CD14-positive monocyte (primary cell): ENCODE measurements around the gene DIS3L2. TPM values are rescaled to one million over a fixed set of nuclear protein-coding genes. Genes with fewer than 3 reads are reported as not detected.
"Not testable (repeated sequence)": the region's sequence is repeated elsewhere in the genome, so short reads cannot be mapped to it uniquely, and the experiment has no call there.

Source experiments
- DNase-seq, 3 donors: peaks; one replicate each; pipeline ENCODE4 v3.0.0-alpha.2; 2011 to 2022
- H2AFZ ChIP-seq: 2 replicates; pipeline ENCODE4 v1.6.0; 2012; ENCODE audit warnings: mild to moderate bottlenecking, low read depth, low read length, inconsistent platforms; ENCODE audit not compliant: insufficient read depth, poor library complexity, severe bottlenecking
- H3K27ac ChIP-seq, 2 donors: 1 replicate in 1 of 2; 2 replicates in 1 of 2; pipeline ENCODE4 v1.5.1; 2012 to 2013; ENCODE audit warnings: low read length in 2 of 2, control low read depth in 1 of 2, inconsistent platforms in 1 of 2, low read depth in 1 of 2, mild to moderate bottlenecking in 1 of 2
- H3K27me3 ChIP-seq, 2 donors: one replicate each; pipeline versions ENCODE4 v1.6.0 to v1.6.1; 2011 to 2013; ENCODE audit warnings: low read length in 2 of 2; ENCODE audit not compliant: control insufficient read depth in 2 of 2, insufficient read depth in 2 of 2
- H3K36me3 ChIP-seq, 2 donors: replicated peaks in 1 of 2; 1 replicate in 1 of 2; 2 replicates in 1 of 2; pipeline versions ENCODE4 v1.5.1 to v1.6.1; 2012 to 2013; ENCODE audit warnings: low read length in 2 of 2, control low read depth in 1 of 2, inconsistent platforms in 1 of 2, mild to moderate bottlenecking in 1 of 2; ENCODE audit not compliant: insufficient read depth in 2 of 2, control insufficient read depth in 1 of 2
- H3K4me1 ChIP-seq, 2 donors: 1 replicate in 1 of 2; 2 replicates in 1 of 2; pipeline versions ENCODE4 v1.5.1 to v1.6.1; 2012 to 2013; ENCODE audit warnings: low read length in 2 of 2, control low read depth in 1 of 2, inconsistent platforms in 1 of 2, mild to moderate bottlenecking in 1 of 2, moderate library complexity in 1 of 2; ENCODE audit not compliant: insufficient read depth in 2 of 2, control insufficient read depth in 1 of 2
- H3K4me2 ChIP-seq: replicated peaks from 2 replicates; pipeline ENCODE3; 2012; ENCODE audit warnings: low read length, moderate library complexity, mild to moderate bottlenecking; ENCODE audit not compliant: poor library complexity, severe bottlenecking; ENCODE audit errors: extremely low read depth
- H3K4me3 ChIP-seq, 3 experiments: fragments of 200-600 bp in 1 of 3; sonication (generic) in 1 of 3; replicated peaks in 1 of 3; 1 replicate in 2 of 3; 2 replicates in 1 of 3; pipeline ENCODE4 v1.5.1; 2011 to 2013; ENCODE audit warnings: low read length in 3 of 3, mild to moderate bottlenecking in 3 of 3, control low read depth in 2 of 3, low read depth in 2 of 3, inconsistent platforms in 1 of 3, moderate library complexity in 1 of 3
- H3K79me2 ChIP-seq: 2 replicates; pipeline ENCODE4 v1.6.0; 2012; ENCODE audit warnings: mild to moderate bottlenecking, control low read depth, inconsistent platforms, low read length, moderate library complexity; ENCODE audit not compliant: insufficient read depth
- H3K9ac ChIP-seq: 2 replicates; pipeline ENCODE4 v1.6.0; 2017; ENCODE audit warnings: low read length, mild to moderate bottlenecking; ENCODE audit not compliant: insufficient read depth, poor library complexity, severe bottlenecking
- H3K9me3 ChIP-seq, 2 donors: replicated peaks in 1 of 2; 1 replicate in 1 of 2; 2 replicates in 1 of 2; pipeline versions ENCODE4 v1.5.1 to v1.6.1; 2012 to 2013; ENCODE audit warnings: low read length in 2 of 2, control low read depth in 1 of 2; ENCODE audit not compliant: control insufficient read depth in 1 of 2, insufficient read depth in 1 of 2
- H4K20me1 ChIP-seq: 2 replicates; pipeline ENCODE4 v1.6.0; 2012; ENCODE audit warnings: mild to moderate bottlenecking, low read length, control low read depth, moderate library complexity; ENCODE audit not compliant: insufficient read depth
- H3K27ac Mint-ChIP-seq, 7 donors: one replicate each; pipeline ENCODE4 v1.8.0; 2020; ENCODE audit warnings: mild to moderate bottlenecking in 7 of 7, mixed read lengths in 7 of 7, moderate library complexity in 6 of 7, inconsistent platforms in 2 of 7
- H3K27me3 Mint-ChIP-seq, 3 donors: one replicate each; pipeline ENCODE4 v1.8.0; 2021 to 2022; ENCODE audit warnings: low read depth in 3 of 3, mild to moderate bottlenecking in 3 of 3, mixed read lengths in 3 of 3, moderate library complexity in 3 of 3, inconsistent platforms in 1 of 3
- H3K36me3 Mint-ChIP-seq, 2 donors: one replicate each; pipeline ENCODE4 v1.8.0; 2020; ENCODE audit warnings: mixed read lengths in 2 of 2, inconsistent platforms in 1 of 2, mild to moderate bottlenecking in 1 of 2
- H3K4me1 Mint-ChIP-seq: one replicate; pipeline ENCODE4 v1.8.0; 2020; ENCODE audit warnings: mild to moderate bottlenecking, mixed read lengths
- H3K4me3 Mint-ChIP-seq, 2 donors: one replicate each; pipeline ENCODE4 v1.8.0; 2020; ENCODE audit warnings: mild to moderate bottlenecking in 2 of 2, mixed read lengths in 2 of 2, moderate library complexity in 1 of 2
- H3K9me3 Mint-ChIP-seq, 7 donors: one replicate each; pipeline ENCODE4 v1.8.0; 2020 to 2022; ENCODE audit warnings: mixed read lengths in 7 of 7, mild to moderate bottlenecking in 6 of 7, moderate library complexity in 6 of 7, inconsistent platforms in 2 of 7
- WGBS: methylation state at CpG from one replicate; pipeline ENCODE4 v1.1.5; 2013; ENCODE audit warnings: missing lambda C conversion rate; ENCODE audit not compliant: insufficient coverage; 5-methylcytosine and 5-hydroxymethylcytosine counted together
- intact Hi-C, 2 donors: fragments of 100-400 bp; cut with micrococcal nuclease; formaldehyde crosslinking; loops; one replicate each; pipeline versions ENCODE4 v1.15.0 to v1.15.1; 2023
- polyA plus RNA-seq, 3 donors: library from polyadenylated mRNA; depleted of rRNA in 1 of 3; unstranded in 2 of 3; stranded (reverse) in 1 of 3; fragments of 300-500 nt in 2 of 3; fragments of >200 nt in 1 of 3; fragmentation: Illumina TruSeq in 2 of 3; gene quantifications; 1 replicate in 2 of 3; 2 replicates in 1 of 3; pipeline ENCODE4 v1.2.3, GENCODE V29; 2012 to 2021
- TF ChIP-seq, protein P1 (sequence below): fragments of 200-600 bp; IDR thresholded peaks from one replicate; pipeline ENCODE4 v1.8.0; 2022; ENCODE audit warnings: antibody characterized with exemption, mild to moderate bottlenecking

The DIS3L2 gene
- polyA plus RNA-seq, 3 donors = 6.0 to 21.7 (median 6.4) TPM

DNA sequence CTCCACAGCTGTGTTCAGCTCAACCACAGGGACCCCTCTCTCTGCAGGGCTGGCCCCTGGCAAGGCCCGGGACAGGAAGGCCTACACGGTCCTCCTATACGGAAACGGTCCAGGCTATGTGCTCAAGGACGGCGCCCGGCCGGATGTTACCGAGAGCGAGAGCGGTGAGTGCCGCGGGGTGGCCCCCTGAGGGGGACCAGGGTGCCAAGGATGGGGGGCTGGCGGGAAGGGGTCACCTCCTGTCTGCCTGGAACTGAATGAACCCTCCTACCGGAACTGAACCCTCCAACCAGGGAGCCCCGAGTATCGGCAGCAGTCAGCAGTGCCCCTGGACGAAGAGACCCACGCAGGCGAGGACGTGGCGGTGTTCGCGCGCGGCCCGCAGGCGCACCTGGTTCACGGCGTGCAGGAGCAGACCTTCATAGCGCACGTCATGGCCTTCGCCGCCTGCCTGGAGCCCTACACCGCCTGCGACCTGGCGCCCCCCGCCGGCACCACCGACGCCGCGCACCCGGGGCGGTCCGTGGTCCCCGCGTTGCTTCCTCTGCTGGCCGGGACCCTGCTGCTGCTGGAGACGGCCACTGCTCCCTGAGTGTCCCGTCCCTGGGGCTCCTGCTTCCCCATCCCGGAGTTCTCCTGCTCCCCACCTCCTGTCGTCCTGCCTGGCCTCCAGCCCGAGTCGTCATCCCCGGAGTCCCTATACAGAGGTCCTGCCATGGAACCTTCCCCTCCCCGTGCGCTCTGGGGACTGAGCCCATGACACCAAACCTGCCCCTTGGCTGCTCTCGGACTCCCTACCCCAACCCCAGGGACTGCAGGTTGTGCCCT, 419.9 kb downstream of the DIS3L2 start:
- H3K4me3 ChIP-seq, H3K4me1 ChIP-seq, H3K9ac ChIP-seq, H3K36me3 ChIP-seq, DNase-seq, H3K9me3 ChIP-seq, H3K36me3 Mint-ChIP-seq, intact Hi-C loops, H3K27ac ChIP-seq, H4K20me1 ChIP-seq, H3K4me1 Mint-ChIP-seq, H3K4me2 ChIP-seq, H2AFZ ChIP-seq, H3K27ac Mint-ChIP-seq, H3K79me2 ChIP-seq: not testable (repeated sequence)
- Mint-ChIP-seq H3K27me3 (peaks cover 23 to 49% (median 25%) of the 10 kb centered on the region in 3 donors), H3K9me3 (peaks cover 2 to 11% (median 7%) of the 10 kb centered on the region in 7 donors), H3K4me3 (peak overlapping the region; percentile 27 to 63)
- 22% methylated on average over 36 of the region's 59 CpGs for WGBS
- H3K27me3 ChIP-seq = peaks cover 4 to 17% of the 10 kb centered on the region in 2 donors

DNA sequence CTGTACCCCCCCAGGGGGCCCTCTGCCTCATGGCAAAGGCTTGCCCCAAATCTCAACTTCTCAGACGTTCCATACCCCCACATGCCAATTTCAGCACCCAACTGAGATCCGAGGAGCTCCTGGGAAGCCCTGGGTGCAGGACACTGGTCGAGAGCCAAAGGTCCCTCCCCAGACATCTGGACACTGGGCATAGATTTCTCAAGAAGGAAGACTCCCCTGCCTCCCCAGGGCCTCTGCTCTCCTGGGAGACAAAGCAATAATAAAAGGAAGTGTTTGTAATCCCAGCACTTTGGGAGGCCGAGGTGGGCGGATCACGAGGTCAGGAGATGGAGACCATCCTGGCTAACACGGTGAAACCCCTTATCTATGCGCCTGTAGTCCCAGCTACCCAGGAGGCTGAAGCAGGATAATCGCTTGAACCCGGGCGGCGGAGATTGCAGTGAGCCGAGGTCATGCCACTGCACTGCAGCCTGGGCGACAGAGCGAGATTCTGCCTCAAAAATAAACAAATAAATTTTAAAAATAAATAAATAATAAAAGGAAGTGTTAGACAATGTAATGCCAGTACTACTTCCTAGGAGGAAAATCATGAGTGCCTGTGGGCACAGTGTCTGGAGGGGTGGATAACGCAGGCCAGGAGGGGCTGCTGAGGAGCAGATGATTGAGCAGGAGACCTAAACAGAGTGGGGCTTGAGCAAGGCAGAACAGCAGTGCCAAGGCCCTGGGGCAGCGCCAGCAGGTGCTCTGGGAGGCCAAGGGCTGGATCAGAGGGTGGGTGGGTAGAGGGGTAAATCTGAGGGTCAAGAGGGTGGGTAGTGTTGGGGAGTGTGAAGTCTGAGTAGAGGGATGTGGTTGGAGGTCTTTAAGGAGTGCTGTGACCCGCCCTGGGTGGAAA, 421.1 kb downstream of the DIS3L2 start:
- no peak overlapping the region for H3K4me2 ChIP-seq
- 82% methylated on average over 9 of the region's 18 CpGs for WGBS
- Mint-ChIP-seq H3K4me3 (peak overlapping the region in 1 of 2 donors; percentile 31), H3K27me3 (peaks cover 27 to 52% (median 31%) of the 10 kb centered on the region in 3 donors), H3K9me3 (peaks cover 6 to 20% (median 14%) of the 10 kb centered on the region in 7 donors), H3K4me1 (peaks cover 2% of the 10 kb centered on the region), H3K27ac (no peak overlapping the region), H3K36me3 (no peaks in the 10 kb centered on the region)
- H3K27ac ChIP-seq = no peak overlapping the region
- intact Hi-C loops = no loop called here
- H2AFZ ChIP-seq = no peak overlapping the region
- H3K9ac ChIP-seq = no peak overlapping the region
- no peak overlapping the region for H3K4me3 ChIP-seq
- no peaks in the 10 kb centered on the region for H4K20me1 ChIP-seq
- H3K36me3 ChIP-seq = no peaks in the 10 kb centered on the region
- TF ChIP-seq, protein P1, sequence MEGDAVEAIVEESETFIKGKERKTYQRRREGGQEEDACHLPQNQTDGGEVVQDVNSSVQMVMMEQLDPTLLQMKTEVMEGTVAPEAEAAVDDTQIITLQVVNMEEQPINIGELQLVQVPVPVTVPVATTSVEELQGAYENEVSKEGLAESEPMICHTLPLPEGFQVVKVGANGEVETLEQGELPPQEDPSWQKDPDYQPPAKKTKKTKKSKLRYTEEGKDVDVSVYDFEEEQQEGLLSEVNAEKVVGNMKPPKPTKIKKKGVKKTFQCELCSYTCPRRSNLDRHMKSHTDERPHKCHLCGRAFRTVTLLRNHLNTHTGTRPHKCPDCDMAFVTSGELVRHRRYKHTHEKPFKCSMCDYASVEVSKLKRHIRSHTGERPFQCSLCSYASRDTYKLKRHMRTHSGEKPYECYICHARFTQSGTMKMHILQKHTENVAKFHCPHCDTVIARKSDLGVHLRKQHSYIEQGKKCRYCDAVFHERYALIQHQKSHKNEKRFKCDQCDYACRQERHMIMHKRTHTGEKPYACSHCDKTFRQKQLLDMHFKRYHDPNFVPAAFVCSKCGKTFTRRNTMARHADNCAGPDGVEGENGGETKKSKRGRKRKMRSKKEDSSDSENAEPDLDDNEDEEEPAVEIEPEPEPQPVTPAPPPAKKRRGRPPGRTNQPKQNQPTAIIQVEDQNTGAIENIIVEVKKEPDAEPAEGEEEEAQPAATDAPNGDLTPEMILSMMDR = no peak
- DNase-seq = no peak
- H3K79me2 ChIP-seq = no peaks in the 10 kb centered on the region
- peaks cover 4 to 28% of the 10 kb centered on the region in 2 donors for H3K27me3 ChIP-seq
- no peaks in the 10 kb centered on the region for H3K4me1 ChIP-seq
- H3K9me3 ChIP-seq = peaks cover 12 to 14% of the 10 kb centered on the region in 2 donors
